Measurements from ENCODE around the gene RWDD3.

The RWDD3 gene

DNA sequence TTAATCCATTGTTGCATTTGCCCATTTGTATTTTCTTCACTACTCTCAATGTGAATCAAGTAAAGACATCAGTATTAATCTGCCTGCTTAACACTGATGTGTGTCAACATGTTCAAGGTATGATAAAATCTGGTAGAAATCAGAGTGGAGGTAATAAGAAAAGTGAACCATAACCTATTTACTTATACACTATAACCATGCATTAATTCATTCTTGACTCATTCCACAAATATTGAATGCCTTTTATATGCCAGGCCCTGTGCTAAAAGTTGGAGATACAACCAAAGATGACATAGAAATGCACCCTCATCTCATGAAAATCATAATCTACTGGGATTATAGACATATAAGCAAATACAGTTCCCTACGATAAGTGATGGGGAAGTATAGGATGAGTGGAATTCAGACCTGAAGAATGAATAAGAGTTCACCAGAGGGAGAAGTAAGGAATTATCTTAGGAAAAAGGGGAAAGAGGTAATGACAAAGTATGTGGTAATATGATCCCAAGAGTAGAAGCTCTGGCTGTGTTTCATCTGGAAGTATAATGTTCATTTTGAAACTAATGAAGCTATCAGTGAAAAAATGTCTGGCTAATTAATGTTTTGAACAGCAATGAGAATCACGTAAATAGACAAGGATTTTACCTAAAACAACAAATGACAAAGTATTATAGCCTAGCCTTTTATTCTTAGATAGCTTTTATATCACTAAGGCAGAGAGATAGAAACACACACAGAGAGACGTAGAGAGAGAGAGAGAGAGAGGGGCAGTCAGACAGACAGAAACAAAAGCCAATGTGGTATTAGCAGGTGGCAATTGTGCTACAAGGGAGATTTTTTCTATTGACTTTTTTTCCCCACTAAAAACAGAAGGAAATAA, 7.0 kb upstream of the RWDD3 start:
- no peak overlapping the region for H3K4me3 ChIP-seq (ENCODE audit: low read length)
- no peak for DNase-seq (ENCODE audit: low read depth)
- no peak for TF ChIP-seq CTCF (IDR thresholded peaks at IDR 0.05; ENCODE audit: insufficient read depth, low read depth, low read length, missing control alignments)

GRCh38 chr1:95229037-95229436, 5.0 kb upstream of the RWDD3 start:
- H3K4me3 ChIP-seq (ENCODE audit: low read length): no peak overlapping the region
- no peak for DNase-seq (ENCODE audit: low read depth)
- no peak for TF ChIP-seq CTCF (IDR thresholded peaks at IDR 0.05; ENCODE audit: insufficient read depth, low read depth, low read length, missing control alignments)

GRCh38 chr1:95229706-95230105, 4.3 kb upstream of the RWDD3 start:
- DNase-seq (ENCODE audit: low read depth): no peak
- no peak for TF ChIP-seq CTCF (IDR thresholded peaks at IDR 0.05; ENCODE audit: insufficient read depth, low read depth, low read length, missing control alignments)
- no peak overlapping the region for H3K4me3 ChIP-seq (ENCODE audit: low read length)

DNA sequence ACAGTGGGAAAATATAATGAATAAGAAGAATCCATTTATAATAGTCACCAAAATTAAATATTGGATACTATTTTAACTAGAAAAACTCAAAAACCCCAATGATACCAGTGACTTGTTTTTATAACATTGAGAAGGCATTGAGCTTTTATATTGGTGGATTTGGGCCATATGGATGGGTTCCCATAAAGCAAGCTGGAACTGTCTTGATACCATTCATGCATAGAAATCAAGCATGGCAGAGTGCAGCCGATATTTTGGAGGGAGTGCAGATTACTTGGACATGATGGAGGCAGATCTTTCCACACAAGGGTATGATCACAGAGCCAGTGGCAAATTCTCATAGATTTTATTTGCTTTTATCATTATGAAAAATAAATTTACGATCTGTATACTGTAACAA, 3.8 kb upstream of the RWDD3 start:
- no peak overlapping the region for H3K4me3 ChIP-seq (ENCODE audit: low read length)
- no peak for TF ChIP-seq CTCF (IDR thresholded peaks at IDR 0.05; ENCODE audit: insufficient read depth, low read depth, low read length, missing control alignments)
- no peak for DNase-seq (ENCODE audit: low read depth)

DNA sequence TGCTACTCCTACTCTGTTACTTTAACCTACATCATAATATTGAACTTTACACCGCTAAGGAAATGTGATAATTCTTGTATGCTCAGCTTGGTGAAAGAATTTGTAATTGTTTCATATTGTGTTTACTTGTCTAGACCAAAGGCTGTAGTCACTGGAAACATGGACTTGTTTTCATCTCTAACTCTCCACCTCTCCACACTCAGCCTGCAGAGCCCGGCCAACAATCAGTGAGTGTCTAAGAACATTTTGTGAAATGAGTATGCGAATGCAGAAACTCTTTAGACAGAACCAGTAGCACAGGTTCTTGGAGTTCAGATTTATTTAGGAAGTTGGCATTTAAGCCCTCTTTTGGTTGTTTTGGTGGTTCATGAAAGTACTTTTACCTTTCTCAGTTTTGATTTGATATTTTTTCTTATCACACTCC, 3.2 kb upstream of the RWDD3 start:
- TF ChIP-seq CTCF (IDR thresholded peaks at IDR 0.05; ENCODE audit: insufficient read depth, low read depth, low read length, missing control alignments): no peak
- no peak for DNase-seq (ENCODE audit: low read depth)
- no peak overlapping the region for H3K4me3 ChIP-seq (ENCODE audit: low read length)

DNA sequence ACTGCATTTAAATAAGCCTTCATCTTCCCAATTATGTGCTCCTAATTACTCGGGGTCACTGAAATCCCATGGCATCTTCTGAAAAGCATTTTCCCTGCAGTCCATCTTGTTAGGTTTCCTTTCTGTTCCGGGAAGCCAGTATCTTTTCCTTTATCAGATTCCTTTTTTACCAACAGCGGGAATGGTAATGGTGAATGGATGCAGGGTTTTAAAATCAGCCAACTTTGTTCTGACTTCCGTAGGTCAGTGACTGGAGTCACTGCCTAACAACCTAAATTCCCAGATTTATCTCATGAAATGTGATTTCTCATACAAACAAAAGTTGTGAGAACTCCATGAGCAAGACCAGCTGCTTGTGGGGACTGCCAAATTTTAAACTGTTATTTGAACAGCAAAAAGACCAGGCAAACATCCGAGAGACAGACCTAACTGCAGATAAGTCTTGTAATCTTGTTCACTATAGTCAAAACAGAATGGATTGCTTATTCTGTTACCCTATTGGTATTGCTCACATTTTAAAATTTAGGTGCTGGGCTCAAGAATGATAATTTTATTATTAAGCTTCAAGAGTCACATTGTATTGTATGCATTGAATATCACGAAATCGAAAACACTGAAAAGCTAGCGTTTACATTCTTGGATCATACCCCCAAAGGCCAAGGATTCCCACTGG, 1.2 kb upstream of the RWDD3 start:
- H3K4me3 ChIP-seq (ENCODE audit: low read length): peak overlapping the region; percentile 53
- no peak for DNase-seq (ENCODE audit: low read depth)
- TF ChIP-seq CTCF (IDR thresholded peaks at IDR 0.05; ENCODE audit: insufficient read depth, low read depth, low read length, missing control alignments): no peak
